ENCODE measurements around the gene HDAC11.

- no peak for TF ChIP-seq CTCF (IDR thresholded peaks at IDR 0.05)
- no peak for TF ChIP-seq POLR2AphosphoS5 (IDR thresholded peaks at IDR 0.05)
- no peak for TF ChIP-seq POLR2A (IDR thresholded peaks at IDR 0.05; ENCODE audit: low read depth)
- TF ChIP-seq EP300 (IDR thresholded peaks at IDR 0.05) = no peak
Observed at GRCh38 chr3:13487403-13487802, 7.3 kb downstream of the HDAC11 start.
